ENCODE measurements around the gene CAB39. TPM values are rescaled to one million over a fixed set of nuclear protein-coding genes. Genes with fewer than 3 reads are reported as not detected.

Gene CAB39
- total RNA-seq, 1 experiment from 2014 or later = 28.6 TPM

GRCh38 chr2:230754200-230754599, 41.6 kb downstream of the CAB39 start:
- DNase-seq (ENCODE audit: low spot score) = no peak

DNA sequence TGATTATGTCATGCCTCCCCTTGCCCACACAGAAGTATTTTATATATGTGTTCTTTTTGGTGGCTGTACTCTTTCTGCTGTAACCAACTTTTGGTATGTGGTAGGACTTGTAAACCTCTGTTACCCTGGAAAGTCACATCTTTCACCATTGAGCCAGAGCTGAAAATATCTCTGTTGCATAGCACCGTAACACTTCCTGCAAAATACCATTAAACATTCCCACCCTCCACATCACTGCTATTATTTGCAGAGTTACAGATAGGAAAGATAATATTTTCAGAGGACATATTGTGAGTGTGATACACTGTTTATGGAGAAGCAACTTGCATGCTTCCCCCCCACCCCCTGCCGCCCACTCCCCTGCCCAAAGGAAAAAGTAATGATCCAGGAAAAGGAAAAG, 44.8 kb downstream of the CAB39 start:
- peak; percentile 52 for DNase-seq (ENCODE audit: low spot score)

GRCh38 chr2:230758566-230759480, 46.2 kb downstream of the CAB39 start:
- DNase-seq (ENCODE audit: low spot score) = no peak

- no peak for DNase-seq (ENCODE audit: low spot score)
Measured at GRCh38 chr2:230759481-230760167, 47.0 kb downstream of the CAB39 start.

- no peak for DNase-seq (ENCODE audit: low spot score)
Measured at GRCh38 chr2:230761704-230762103, 49.1 kb downstream of the CAB39 start.

GRCh38 chr2:230762317-230762896, 49.8 kb downstream of the CAB39 start:
- peak; percentile 63 for DNase-seq (ENCODE audit: low spot score)

GRCh38 chr2:230764346-230764745, 51.7 kb downstream of the CAB39 start:
- DNase-seq (ENCODE audit: low spot score) = no peak

- no peak for DNase-seq (ENCODE audit: low spot score)
Measured at GRCh38 chr2:230765611-230766300, 53.1 kb downstream of the CAB39 start.

DNA sequence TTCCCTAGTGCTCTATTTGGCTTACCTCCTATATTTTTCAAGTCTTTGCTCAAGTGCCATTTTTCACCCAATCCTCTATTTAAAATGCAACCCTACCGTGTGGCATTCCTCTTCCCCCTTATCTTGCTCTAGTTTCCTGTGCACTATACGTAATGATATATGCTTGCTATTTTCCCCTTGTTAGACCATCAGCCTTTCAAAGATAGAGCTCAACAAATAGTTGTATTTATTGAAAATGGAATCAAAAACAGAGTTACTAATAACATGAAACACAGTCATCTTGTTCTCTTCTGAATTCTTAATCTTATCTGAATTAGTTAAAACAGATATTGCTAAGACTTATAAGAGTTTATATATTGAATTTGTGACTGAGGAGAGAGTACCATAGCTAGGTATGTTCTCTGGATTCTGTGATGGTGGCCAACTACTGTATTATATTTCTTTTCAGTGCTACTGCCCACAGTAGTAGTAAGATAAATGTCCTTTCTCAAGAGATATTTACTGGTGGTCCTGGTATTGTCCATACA, 55.3 kb downstream of the CAB39 start:
- DNase-seq (ENCODE audit: low spot score) = no peak

- no peak for DNase-seq (ENCODE audit: low spot score)
Measured at GRCh38 chr2:230770804-230771203, 58.2 kb downstream of the CAB39 start.

DNA sequence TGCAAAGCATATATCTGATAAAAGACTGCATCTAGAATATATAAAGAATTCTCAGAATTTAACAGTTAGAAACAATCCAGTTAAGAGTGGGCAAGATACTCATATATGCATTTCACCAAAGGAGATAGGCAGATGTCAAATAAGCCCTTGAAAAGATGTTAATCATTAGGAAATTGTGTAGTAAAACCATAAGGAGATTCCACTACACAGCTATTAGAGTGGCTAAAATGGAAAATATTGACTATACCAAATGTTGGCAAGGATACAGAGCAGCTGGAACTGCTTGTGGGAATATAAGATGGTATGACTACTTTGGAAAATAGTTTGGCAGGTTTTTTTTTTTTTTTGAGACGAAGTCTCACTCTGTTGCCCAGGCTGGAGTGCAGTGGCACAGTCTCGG, 59.5 kb downstream of the CAB39 start:
- no peak for DNase-seq (ENCODE audit: low spot score)

DNA sequence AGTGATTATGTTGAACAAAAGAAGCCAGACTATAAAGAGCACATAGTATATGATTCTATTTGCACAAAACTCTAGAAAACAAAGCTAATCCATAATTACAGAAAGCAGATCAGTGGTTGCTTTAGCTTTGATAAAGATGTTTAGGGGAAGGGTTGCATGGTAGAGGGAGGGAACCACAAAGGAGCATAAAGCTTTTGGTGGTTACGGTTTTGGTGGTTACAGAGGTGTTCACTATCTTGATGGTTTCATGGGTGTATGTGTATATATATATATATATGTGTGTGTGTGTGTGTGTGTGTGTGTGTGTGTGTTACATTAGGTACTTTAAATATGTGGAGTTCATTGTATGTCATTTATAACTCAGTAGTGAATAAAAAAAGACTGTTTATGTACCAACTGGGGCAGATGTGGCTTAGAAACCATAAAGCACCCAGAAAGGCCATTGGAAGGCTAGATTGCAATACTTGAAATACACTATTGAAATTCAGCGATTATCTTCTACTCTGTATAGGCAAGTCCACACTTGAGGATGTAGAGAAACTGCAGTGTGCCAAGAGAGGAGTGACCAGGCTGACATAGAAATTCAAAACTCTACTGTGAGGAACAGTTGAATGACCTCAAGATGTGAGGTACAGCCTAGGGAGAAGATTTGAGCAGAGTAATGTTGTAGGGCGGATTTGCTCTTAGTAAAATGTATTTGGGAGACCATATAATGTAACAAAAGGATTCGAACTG, 60.6 kb downstream of the CAB39 start:
- DNase-seq (ENCODE audit: low spot score) = no peak

DNA sequence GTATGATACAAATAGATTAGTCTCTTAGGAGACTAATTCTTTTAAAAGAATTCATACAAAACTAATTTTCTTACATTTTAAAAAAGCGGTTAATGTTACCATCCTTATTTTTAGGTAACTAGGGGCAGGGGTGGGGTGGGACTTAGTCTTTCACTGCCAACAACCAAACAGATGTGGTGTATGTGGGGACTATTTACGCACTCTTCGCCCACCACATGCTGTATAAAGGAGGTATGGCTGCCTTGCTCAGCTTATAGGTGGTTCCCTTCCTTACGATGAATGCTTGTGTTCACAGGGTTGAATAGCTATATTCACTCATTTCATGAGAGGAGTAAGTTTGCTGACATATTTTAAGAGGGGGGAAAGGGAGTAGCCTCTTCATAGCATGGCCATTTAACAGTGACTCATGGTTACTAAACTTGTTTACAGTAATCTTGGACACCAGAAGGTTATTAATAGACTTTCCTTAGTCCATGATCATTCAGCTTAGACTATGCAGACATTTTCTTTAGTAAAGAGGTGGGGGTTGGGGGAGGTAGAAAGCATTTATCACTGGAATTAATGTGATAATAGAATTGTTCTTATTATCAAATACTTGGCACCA, 61.8 kb downstream of the CAB39 start:
- peak; percentile 64 for DNase-seq (ENCODE audit: low spot score)

DNA sequence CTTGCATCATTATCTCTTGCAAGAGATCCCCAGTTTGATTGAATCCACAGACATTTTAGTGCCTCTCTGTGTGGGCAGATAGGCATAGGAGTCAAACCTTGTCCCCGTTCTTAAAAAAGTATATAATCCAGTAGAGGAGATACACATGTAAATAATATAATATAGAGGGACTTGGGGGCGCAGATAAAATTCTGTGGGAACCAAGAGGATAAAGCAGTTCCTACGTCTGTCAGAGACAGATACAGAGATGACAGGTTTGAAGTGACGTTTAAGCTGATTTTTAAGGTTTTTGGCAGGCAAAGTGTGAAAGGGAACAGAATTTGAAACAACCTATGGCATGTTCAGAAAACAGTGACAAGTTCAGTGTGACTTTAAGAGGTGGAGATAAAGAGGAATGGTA, 63.1 kb downstream of the CAB39 start:
- DNase-seq (ENCODE audit: low spot score) = no peak

DNA sequence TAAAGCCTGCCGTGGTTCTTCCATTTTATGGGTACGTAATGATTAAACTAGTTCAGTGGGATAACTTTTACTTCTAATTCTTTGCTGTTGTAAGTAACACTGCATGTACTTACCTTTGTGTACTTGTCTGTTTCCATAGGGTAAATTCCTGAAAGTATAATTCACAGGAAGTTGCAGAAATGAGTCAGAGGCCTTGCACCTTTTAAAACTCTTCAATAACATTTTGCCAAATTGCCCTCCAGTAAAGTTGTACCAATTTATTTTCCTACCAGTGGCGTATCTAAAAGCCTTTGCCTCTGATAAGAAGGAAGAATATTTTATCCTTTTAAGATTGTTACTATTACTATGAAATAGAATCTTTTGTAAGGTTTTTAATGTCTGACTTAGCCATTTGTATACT, 65.1 kb downstream of the CAB39 start:
- DNase-seq (ENCODE audit: low spot score) = peak; percentile 13

DNA sequence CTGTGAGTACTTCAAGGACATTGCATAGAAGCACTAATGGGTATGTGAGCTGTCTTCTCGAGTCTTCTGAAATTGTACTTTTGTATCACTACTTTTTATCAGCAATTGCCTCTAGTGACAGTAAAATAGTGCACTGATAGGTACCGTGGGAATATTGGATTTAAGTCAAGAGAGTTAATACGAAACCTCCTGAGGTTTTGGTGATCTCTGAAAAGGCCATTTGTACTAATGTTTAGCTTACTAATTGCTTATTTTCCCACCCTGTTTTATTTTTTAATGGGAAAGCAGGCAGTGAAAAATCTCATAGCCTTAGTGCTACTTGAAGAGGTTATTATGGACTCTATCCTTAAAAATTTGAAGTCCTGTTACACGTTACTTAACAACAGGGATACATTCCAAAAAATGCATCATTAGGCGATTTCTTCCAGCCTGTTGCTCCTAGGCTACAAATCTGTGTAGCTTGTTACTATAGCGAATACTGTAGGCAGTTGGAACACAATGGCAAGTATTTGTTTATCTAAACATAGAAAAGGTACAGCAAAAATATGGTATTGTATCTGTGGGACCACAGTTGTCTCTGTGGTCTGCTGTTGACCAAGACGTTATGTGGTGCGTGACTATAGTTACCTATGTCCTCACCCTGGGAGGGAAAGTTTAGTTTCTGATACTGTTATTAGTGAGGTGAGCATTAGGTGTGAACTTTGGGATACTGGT, 65.9 kb downstream of the CAB39 start:
- DNase-seq (ENCODE audit: low spot score) = no peak

- DNase-seq (ENCODE audit: low spot score) = no peak
Measured at GRCh38 chr2:230779126-230779525, 66.5 kb downstream of the CAB39 start.

GRCh38 chr2:230779607-230780006, 67.0 kb downstream of the CAB39 start:
- DNase-seq (ENCODE audit: low spot score) = no peak

DNA sequence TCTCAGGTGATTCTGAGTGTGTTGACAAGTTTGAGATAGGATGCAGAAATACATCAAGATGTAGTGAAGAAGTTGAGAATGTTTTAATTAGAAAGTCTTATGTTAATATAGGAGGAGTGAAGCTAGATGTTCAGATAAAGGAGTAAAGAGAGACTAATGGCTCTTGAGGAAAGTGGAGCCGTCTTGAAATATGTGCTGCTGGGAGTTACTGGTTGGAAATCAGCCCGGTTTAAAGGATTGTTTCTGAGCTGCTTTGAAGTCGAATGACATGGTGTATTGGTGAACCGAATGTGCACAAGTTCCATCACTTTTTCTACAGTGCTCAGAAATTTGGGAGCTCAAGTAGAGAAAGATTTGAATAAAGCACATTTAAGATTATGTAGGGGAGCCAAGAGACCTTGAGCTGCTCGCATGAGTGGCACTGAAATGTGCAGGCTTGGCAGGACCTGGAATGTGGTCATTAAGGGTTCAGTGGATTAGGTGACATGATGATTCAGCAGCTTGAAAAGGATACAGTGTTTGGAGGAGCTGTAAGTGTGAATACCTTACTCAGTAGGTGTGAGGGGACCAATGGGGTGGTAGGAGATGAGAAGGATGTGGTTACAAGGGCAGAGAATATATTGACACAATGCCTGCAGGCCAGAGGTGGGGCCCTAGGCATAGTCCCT, 68.6 kb downstream of the CAB39 start:
- DNase-seq (ENCODE audit: low spot score) = peak; percentile 43

All from HT-29 (cell line).